ENCODE measurements around the gene ASAP2.

DNA sequence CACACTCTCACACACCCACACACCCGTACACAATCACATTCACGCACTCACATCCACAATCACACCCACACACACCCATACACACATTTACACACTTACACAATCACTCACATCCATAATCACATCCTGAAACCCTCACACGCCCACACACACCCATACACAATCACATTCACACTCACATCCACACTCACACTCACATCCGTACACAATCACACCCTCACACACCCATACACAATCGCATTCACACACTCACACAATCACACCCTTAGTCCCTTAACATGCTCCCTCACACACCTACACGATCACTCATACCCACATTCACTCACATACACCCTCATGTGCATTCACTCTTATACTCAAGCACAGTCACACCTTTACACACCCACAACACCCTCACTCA lies 110.9 kb downstream of the ASAP2 start:
- TF ChIP-seq POLR2A (IDR thresholded peaks at IDR 0.05) = no peak
- TF ChIP-seq, protein P1, sequence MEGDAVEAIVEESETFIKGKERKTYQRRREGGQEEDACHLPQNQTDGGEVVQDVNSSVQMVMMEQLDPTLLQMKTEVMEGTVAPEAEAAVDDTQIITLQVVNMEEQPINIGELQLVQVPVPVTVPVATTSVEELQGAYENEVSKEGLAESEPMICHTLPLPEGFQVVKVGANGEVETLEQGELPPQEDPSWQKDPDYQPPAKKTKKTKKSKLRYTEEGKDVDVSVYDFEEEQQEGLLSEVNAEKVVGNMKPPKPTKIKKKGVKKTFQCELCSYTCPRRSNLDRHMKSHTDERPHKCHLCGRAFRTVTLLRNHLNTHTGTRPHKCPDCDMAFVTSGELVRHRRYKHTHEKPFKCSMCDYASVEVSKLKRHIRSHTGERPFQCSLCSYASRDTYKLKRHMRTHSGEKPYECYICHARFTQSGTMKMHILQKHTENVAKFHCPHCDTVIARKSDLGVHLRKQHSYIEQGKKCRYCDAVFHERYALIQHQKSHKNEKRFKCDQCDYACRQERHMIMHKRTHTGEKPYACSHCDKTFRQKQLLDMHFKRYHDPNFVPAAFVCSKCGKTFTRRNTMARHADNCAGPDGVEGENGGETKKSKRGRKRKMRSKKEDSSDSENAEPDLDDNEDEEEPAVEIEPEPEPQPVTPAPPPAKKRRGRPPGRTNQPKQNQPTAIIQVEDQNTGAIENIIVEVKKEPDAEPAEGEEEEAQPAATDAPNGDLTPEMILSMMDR (IDR thresholded peaks at IDR 0.05) = no peak

Data from tibial nerve (tissue), 3 donors.